Mucosa of descending colon (tissue), 3 donors: ENCODE data around the gene FBXO41. TPM values are rescaled to one million over a fixed set of nuclear protein-coding genes. Genes with fewer than 3 reads are reported as not detected.

Source experiments
- ATAC-seq: fragments of 200-7000 bp; cut with Tn5 transposase; one replicate; pipeline ENCODE4 v1.9.1; 2020; ENCODE audit warnings: mild to moderate bottlenecking, moderate library complexity
- DNase-seq, 3 donors: peaks; one replicate each; pipeline ENCODE4 v3.0.0-alpha.2; 2020
- H3K36me3 ChIP-seq: fragments of 200-600 bp; one replicate; pipeline ENCODE4 v1.8.0; 2021; ENCODE audit warnings: low read depth, mild to moderate bottlenecking
- H3K4me1 ChIP-seq: fragments of 200-600 bp; one replicate; pipeline ENCODE4 v1.8.0; 2021; ENCODE audit warnings: low read depth, mild to moderate bottlenecking
- H3K4me3 ChIP-seq: fragments of 200-600 bp; one replicate; pipeline ENCODE4 v1.8.0; 2021; ENCODE audit warnings: mild to moderate bottlenecking
- H3K9me3 ChIP-seq: fragments of 200-600 bp; one replicate; pipeline ENCODE4 v1.8.0; 2021; ENCODE audit warnings: mild to moderate bottlenecking
- CTCF ChIP-seq: fragments of 200-600 bp; IDR thresholded peaks from one replicate; pipeline ENCODE4 v1.8.0; 2022; ENCODE audit warnings: antibody characterized with exemption, mild to moderate bottlenecking
- intact Hi-C, 2 donors: fragments of 100-400 bp; cut with DNase I in 1 of 2; cut with micrococcal nuclease in 1 of 2; formaldehyde crosslinking; loops; one replicate each; pipeline versions ENCODE4 v1.11.0 to v1.11.1; 2022; cut with DNase I, micrococcal nuclease
- total RNA-seq, 3 donors: library from RNA; stranded (reverse); fragmentation: NEBNext Ultra II Directional in 2 of 3; extraction: Animal tissue kit (Norgen Biotek cat#: 25700) in 2 of 3; gene quantifications; one replicate each; pipeline versions ENCODE4 v1.2.1 to v1.2.4, GENCODE V29; 2021 to 2023
- donor health status: DM: no; HTN: no; CAD: no; lungs with moderate emphysema.
- donor health status: DM: no; HTN: no; CAD: no.
- donor health status: DM: no; HTN: yes; CAD: no.

The FBXO41 gene
- total RNA-seq, 3 donors from 2014 or later: 2.0 to 4.8 (median 2.9) TPM

DNA sequence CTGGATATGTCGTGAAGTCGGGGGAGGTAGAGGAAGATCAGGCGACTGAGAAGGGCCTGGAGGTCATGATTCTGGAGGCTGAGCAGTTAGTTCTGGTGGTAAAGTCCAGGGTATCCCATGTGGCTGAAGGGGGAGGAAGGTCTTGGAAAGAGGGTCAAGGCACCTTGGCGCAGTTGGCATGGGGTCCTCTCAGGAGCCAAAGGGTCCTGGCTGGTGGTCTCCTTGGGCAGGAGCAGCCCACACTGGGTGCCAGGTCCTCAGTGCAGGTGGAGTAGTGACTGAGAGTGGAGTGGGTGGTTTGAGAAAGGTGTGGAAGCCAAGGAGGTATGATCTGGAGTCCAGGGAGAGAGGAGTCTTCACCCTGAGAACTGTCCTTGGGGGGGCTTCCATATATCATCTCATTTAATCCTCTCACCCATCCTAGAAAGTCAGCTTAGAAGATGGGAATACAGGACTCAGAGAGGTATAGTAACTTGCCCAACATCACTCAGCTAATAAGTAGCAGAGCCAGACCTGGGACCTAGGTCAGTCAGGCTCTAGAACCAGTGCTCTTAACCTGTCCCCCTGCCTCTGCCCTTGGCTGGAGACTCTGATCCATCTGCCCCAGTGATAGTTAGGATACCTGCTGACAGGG is 24.5 kb downstream of the FBXO41 start:
- DNase-seq: no peak
- Histone ChIP-seq H3K4me3 (no peak overlapping the region), H3K9me3 (no peaks in the 10 kb centered on the region), H3K4me1 (no peaks in the 10 kb centered on the region), H3K36me3 (no peaks in the 10 kb centered on the region)
- ATAC-seq: no peak
- no peak for TF ChIP-seq CTCF
- intact Hi-C loops: no loop called here

GRCh38 chr2:73259276-73259675 is 25.0 kb downstream of the FBXO41 start:
- ATAC-seq (no peak), DNase-seq (no peak)
- H3K9me3 ChIP-seq: no peaks in the 10 kb centered on the region
- no peaks in the 10 kb centered on the region for H3K4me1 ChIP-seq
- TF ChIP-seq CTCF: no peak
- no peak overlapping the region for H3K4me3 ChIP-seq
- no peaks in the 10 kb centered on the region for H3K36me3 ChIP-seq
- intact Hi-C loops: no loop called here

DNA sequence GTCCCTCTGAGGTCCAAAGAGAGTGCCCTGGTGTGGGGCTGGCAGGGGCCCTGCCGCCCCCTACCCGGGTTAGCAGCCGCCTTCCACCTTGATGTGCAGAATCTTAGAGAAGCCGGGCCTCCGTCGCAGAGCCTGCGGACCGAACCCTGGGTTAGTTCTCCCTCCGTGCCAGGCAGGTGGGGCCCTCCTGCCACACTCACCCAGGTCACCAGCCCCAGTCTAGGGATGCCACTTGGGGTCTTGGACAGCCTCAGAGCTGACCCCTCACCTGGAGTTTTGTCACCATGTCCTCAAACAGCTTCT is 25.4 kb downstream of the FBXO41 start:
- no peak for TF ChIP-seq CTCF
- intact Hi-C loops: no loop called here
- Histone ChIP-seq H3K36me3 (no peaks in the 10 kb centered on the region), H3K4me3 (no peak overlapping the region), H3K9me3 (no peaks in the 10 kb centered on the region), H3K4me1 (no peaks in the 10 kb centered on the region)
- ATAC-seq (no peak), DNase-seq (no peak)

GRCh38 chr2:73258186-73258912 is 25.9 kb downstream of the FBXO41 start:
- DNase-seq (no peak), ATAC-seq (no peak)
- intact Hi-C loops: no loop called here
- no peaks in the 10 kb centered on the region for H3K4me1 ChIP-seq
- TF ChIP-seq CTCF: no peak
- H3K36me3 ChIP-seq: no peaks in the 10 kb centered on the region
- no peak overlapping the region for H3K4me3 ChIP-seq
- no peaks in the 10 kb centered on the region for H3K9me3 ChIP-seq

DNA sequence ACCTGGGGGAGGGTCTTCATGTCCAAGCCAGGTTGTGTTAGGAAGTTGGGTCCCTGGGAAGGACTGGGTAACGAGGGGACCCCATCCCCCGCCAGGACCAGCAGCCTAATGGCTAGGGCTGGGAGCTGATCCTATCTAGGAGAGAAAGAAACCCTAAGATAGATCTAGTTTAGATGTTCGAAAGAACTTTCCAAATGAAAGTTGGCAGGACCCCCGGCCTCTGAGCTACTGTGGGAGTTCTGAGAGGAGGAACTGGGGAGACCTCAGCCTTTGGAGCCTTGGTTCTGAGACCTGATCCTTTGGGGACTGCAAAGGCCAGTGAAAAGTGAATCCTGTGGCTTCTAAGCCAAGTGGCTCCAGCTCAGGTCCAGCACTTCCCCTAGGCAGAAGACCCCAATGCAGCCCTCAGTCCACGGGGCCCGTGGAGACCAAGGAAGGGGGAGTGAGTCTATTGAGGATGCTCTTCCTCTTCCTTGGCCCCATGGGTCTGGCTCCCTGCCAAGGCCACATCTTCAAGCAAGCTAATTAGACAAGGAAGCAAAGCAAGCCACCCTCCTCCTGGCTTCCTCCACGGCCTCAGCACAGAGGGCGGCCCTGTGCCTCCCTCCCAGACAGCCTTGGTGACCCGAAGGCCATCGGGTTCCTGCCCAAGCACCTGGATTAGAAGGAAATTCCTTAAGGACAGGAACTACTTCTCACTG is 26.7 kb downstream of the FBXO41 start:
- Histone ChIP-seq H3K36me3 (no peaks in the 10 kb centered on the region), H3K9me3 (no peaks in the 10 kb centered on the region), H3K4me3 (no peak overlapping the region), H3K4me1 (no peaks in the 10 kb centered on the region)
- TF ChIP-seq CTCF: no peak
- DNase-seq (peak; percentile 25 to 64 (median 47)), ATAC-seq (peak; percentile 16)
- intact Hi-C loops: no loop called here
